GM13977 (cell line): ENCODE measurements around the gene DNAJC2.
"Not testable (repeated sequence)": the region's sequence is repeated elsewhere in the genome, so short reads cannot be mapped to it uniquely, and the experiment has no call there.

Experiments
- DNase-seq: peaks from one replicate; pipeline ENCODE4 v3.0.0; 2012; ENCODE audit warnings: low spot score
- CTCF ChIP-seq: IDR thresholded peaks from 2 replicates; pipeline ENCODE4 v1.5.1; 2012; ENCODE audit warnings: mild to moderate bottlenecking, control low read depth; ENCODE audit not compliant: insufficient read depth; ENCODE audit errors: extremely low read depth, missing control alignments
- in situ Hi-C: fragments of 300-500 bp; cut with MboI; formaldehyde crosslinking; loops from one replicate; pipeline ENCODE4 v1.12.0; 2022; ENCODE audit warnings: low sequenced_read_pairs, low pct_unique_long_range_greater_than_20kb, mixed read lengths, inconsistent platforms; ENCODE audit not compliant: unreplicated experiment

DNAJC2 gene

GRCh38 chr7:103293526-103293925, 51.0 kb downstream of the DNAJC2 start:
- in situ Hi-C loops = loop anchor here (10.0 kb wide), 1 partner anchor 131 kb away; no protein-coding TSS in a partner anchor
- no peak for DNase-seq
- TF ChIP-seq CTCF = no peak

GRCh38 chr7:103292122-103292521, 52.4 kb downstream of the DNAJC2 start:
- no peak for DNase-seq
- no peak for TF ChIP-seq CTCF
- in situ Hi-C loops = loop anchor here (10.0 kb wide), 1 partner anchor 133 kb away; no protein-coding TSS in a partner anchor

- DNase-seq, in situ Hi-C loops: not testable (repeated sequence)
Measured at GRCh38 chr7:103282802-103283427, 61.7 kb downstream of the DNAJC2 start.

- DNase-seq, in situ Hi-C loops: not testable (repeated sequence)
Measured at GRCh38 chr7:103280803-103281155, 63.8 kb downstream of the DNAJC2 start.

DNA sequence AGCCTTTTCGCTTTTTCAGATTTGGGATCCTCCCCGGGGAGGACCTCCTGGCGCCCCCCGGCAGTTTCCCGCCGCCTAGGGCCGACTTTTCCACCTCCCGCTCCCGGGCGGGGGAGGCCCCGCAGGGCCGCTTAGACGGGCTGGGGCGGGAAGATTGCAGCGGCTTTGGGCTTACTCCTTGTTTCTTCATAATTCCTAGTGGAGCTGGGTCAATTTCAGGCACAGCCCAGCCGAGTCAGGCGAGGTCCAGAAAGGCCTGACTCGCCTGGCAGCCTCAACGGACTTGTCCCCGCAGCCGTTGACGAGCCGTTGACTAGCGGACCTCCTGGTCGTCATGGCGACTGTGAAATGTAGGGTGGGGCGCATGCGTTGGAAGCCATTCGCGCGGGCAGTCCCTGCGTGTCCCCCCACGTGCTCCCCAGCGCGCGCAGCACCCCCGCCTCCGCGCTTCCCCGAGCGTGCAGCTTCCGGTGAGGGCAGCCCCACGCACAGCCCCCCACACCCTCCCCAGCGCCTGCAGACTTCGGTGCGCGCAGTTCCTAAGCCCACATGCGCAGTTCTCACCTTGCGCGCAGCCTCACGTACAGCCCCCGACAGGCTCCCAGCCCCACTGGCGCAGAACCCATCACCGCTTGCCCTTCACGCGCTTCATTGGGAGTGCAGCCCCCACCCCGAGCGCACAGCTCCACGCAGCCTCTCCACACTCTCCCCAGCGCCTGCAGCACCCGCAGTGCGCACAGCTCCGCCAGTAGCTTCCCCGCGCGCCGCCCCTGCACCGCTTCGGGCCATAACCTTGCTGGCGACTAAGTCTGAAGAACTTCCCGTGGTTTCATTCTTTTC, 64.4 kb downstream of the DNAJC2 start:
- peak; percentile 40 for DNase-seq
- in situ Hi-C loops = not testable (repeated sequence)

GRCh38 chr7:103279636-103279962, 65.0 kb downstream of the DNAJC2 start:
- DNase-seq, in situ Hi-C loops: not testable (repeated sequence)

GRCh38 chr7:103278195-103278594, 66.4 kb downstream of the DNAJC2 start:
- DNase-seq, in situ Hi-C loops: not testable (repeated sequence)

GRCh38 chr7:103274867-103275266, 69.7 kb downstream of the DNAJC2 start:
- DNase-seq, in situ Hi-C loops: not testable (repeated sequence)

DNA sequence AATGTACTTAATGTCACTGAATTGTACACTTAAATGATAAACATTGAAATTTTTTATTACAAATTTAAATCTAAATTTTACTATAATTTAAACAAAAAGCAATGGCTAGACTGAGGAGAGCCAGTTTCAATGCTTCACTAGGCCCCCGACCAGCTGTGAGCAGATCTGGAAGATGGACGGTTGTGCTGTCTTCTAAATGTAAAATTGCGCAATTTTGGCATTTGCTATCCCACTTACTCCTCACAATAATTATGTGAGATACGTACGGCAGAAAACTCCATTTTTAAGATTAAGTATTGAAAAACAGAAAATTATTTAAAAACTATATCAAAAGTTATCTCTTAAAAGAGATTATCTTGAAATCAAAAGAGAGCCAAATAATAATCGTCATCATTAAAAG, 71.2 kb downstream of the DNAJC2 start:
- DNase-seq, in situ Hi-C loops: not testable (repeated sequence)

DNA sequence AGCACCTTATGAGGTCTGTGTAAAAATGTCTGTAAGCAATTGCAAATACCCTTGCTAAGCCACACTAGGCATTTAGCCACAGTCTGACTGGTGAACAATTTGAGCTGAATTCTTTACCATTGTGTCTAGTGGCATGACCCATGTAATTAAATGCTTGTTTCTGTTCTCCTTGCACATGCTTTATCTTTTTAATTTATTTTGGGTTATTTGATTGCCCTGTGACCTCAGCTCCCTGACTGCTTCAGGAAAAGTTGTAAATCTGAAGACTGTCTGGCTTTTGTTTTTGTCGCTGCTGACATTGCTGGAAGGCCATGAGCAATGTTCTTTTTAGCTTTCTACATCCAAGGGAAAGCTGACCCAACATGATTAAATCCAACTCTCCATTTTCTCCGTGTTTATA, 78.3 kb downstream of the DNAJC2 start:
- in situ Hi-C loops, DNase-seq: not testable (repeated sequence)

GRCh38 chr7:103264054-103264453, 80.5 kb downstream of the DNAJC2 start:
- in situ Hi-C loops, DNase-seq: not testable (repeated sequence)
